Dedifferentiated amniotic fluid mesenchymal stem cell (primary cell): ENCODE data around the gene KCNB1.
"Not testable (repeated sequence)": the region's sequence is repeated elsewhere in the genome, so short reads cannot be mapped to it uniquely, and the experiment has no call there.

Source experiments
- DNase-seq: peaks from one replicate; pipeline ENCODE4 v3.0.0-alpha.2; 2016; ENCODE audit errors: extremely low spot score

Gene KCNB1

DNA sequence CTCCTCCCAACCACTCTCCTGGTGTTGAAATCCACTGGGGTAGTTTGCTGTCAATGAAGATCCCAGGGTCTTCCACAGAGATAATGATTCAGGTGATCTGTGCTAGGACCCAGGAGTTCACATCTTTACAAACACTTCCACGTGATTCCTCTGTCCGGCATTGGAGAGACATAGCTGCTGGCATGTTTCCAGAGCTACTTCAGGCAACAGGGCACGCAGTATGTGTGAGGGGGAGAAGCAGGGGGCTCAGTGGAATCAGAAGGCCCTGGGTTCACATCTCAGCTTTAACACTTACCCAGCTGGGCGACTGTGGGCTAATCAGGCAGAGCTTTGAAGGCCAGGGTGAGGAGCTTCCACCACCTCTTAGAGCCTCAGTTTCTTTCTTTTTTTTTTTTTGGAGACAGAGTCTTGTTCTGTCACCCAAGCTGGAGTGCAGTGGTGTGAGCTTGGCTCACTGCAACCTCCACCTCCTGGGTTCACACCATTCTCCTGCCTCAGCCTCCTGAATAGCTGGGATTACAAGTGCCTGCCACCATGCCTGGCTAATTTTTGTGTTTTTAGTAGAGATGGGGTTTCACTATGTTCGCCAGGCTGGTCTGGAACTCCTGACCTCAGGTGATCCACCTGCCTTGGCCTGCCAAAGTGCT, 72.4 kb downstream of the KCNB1 start:
- not testable (repeated sequence) for DNase-seq

DNA sequence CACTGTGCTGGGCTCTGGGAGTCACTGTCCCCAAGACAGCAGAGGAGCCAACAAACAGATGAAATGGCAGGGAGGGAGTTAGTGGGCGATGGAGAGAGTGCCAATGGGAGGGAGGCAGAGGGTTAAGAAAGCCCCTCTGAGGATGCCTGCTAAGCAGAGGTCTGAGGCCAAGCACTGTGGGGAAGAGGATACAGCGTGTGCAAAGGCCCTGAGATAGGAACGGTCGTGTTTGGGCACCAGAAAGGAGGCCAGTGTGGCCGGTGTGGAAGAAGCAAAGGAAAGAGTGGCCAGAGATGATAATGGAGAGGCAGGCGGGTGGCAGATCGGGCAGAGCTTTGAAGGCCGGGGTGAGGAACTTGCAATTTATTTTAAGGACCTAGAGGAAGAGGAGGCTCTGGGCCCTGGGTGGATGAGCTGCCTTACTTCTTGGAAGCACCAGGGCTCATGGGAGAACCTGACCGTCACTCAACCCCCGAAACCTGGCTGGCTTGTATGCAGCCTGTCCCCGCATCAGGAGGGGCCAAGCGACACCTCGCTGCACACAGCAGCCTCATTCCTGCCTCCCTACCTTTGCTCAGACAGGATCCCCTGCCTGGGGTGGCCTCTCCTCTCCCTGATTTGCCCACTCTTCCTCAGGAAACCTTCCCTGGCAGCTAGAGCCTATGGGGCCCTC, 73.0 kb downstream of the KCNB1 start:
- no peak for DNase-seq

DNA sequence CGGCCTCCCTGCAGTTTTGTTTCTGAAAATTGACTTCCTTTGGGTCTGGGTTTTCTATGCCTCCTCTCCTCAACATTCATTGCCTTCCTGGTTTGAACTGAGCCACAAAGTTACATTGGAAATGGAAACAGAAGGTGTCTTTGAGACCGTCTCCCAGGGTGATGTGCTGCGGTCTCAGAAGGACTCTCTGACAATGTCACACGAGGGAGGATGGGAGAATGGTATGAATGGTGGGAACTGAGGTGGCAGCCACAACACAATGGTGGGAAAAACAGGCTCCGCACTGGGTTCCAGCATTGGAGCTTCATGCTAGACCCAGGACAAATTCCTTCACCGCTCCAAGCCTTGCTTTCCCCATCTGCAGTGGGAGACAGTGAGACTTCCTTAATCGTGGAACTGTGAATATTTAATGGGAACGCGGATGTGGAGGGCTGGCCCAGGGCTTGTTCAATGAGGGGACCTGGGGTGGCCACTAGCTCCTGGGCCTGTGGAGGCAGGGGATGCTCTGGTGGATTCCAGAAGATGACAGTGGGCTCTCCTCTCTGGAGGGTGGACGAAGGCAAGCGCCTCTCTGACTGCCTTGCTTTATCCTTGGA, 73.9 kb downstream of the KCNB1 start:
- no peak for DNase-seq

DNA sequence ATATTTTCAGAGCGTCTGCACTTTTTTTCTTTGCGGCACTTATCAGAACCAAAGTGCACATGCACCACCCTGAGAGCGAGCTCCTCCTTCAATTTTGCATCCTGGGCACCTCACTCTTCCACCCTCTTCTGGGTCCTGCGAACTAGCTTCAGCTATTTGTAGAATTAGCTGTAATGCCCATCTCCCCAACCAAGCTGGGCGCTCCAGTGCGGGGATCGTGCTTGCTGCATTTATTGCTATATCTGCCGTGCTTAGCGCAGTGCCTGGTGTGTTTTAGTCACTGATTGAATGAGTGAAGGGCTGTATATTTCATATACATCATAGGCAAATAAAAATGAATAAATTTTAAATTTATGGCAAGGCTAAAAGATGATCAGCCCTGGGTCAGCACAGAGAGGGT, 75.8 kb downstream of the KCNB1 start:
- DNase-seq, result no peak

DNA sequence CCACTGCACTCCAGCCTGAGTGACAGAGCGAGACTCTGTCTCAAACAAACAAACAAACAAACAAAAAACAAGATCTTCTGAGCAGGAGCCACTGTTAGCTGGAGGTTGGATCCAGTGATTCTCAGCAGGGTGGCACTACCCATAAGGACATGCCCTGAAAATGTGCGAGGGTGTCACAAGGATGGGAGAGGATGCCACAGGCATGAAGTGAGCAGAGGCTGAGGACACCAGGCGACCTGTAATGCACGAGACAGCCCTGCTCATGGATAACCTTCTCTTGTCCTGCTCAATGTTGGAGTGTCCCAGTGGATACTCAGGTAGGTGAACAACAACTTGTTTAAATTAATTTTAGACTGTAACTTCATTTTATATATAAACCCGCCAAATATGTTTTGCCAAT, 76.8 kb downstream of the KCNB1 start:
- DNase-seq, result no peak

DNA sequence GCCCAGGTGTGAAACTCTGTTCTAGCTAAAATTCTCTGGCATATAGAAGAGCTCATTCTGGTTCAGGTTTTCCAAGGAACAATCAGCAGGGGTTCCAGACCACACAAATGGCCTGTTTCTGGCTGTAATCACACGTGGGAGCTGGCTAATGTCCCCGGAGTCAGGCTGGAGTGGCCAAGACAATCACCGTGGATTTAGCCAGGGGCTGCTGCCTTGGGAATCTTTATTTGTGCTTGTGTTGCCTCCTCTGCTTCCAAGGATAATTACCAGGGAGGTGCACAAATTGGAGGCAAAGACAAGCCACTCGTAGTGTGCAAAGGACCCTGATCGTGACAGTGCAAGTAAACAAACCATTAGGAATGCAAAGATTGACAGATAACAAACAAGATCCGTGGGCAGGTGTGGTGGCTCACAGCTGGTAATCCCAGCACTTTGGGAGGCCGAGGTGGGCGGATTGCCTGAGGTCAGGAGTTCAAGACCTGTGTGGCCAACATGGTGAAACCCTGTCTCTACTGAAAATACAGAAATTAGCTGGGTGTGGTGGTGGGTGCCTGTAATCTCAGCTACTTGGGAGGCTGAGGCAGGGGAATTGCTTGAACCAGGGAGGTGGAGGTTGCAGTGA, 77.3 kb downstream of the KCNB1 start:
- DNase-seq, result no peak

DNA sequence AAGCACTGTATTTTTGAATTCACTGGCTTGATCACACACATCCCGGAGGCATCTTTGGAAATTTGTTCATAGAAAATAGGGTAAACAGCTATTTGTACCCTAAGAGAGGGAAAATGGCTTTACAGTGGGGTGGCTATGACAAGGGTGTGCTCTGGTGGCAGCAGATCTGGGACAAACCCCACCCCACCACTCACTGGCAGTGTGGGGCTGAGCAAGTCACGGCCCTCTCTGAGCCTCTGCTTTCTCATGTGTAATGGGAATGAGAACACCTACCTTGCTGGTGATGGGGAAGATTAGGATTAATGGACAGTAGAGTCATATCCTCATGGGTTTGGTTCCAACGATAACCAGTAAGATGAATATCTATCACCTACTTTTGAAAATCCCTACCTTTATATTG, 78.0 kb downstream of the KCNB1 start:
- no peak for DNase-seq

DNA sequence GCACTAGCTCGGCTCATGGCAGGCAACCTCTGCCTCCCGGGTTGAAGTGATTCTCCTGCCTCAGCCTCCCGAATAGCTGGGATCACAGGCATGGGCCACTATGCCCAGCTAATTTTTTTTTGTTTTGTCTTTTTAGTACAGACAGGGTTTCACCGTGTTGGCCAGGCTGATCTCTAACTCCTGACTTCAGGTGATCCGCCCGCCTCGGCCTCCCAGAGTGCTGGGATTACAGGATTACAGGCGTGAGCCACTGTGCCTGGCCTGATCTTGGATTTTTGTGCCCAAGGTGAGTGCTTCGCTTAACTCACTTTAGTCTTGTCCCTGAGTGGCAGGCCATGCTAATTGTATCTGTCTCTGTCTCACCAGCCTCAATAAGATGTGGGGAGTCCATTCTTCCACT, 78.6 kb downstream of the KCNB1 start:
- no peak for DNase-seq

DNA sequence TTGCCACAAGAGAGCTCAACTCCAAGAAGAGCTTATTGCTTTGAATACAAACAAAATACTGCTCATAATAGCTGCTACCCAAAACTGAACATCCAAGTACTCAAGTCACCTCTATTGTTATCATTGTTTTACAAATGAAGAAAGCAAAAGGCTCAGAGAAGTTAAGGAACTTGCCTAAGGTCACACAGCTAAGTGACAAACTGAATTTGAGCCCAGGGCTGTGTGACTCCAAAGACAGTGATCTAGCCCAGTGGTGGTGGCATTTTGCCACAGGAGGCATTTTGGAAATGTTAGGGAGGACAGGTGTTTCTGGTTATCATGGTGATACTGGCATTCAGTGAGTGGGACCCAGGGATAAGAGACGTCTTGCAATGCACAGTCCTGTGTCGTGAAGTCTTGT, 79.5 kb downstream of the KCNB1 start:
- no peak for DNase-seq

DNA sequence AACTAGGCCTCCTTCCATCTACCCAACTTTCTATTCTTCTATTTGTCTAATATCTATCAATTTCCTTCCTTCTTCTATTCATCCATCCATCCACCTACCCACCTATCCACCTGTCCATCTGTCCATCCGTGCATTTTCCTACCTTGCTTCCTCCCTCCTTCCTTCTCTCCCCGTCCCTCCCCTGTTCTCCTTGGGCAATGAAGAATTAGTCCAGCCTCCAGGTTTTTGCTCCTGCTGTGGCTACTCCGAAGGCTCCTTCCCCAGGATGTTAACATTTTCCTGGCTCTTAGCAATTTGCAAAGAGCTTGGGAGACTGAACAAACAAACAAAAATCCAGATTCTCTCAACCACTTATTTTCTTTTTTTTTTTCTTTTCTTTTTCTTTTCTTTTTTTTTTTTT, 81.6 kb downstream of the KCNB1 start:
- DNase-seq, result no peak

DNA sequence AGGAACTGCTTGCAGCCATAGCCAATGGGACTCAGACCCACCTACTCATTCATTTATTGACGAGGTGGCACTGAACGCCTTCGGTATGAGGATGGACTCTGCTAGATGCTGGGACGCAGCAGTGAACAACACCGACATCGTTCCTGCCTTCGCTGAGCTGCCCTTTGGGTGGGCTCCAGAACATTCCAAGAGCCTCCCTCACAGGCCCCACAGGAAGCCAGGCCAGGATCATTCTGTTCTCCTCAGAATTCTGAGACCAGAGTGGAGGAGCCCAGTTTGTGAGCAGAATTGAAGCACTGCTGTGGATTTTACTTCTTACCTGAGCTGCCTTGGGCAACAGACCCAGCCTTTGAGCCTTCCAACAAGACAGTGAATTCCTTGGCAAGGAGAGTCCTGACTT, 82.1 kb downstream of the KCNB1 start:
- no peak for DNase-seq

DNA sequence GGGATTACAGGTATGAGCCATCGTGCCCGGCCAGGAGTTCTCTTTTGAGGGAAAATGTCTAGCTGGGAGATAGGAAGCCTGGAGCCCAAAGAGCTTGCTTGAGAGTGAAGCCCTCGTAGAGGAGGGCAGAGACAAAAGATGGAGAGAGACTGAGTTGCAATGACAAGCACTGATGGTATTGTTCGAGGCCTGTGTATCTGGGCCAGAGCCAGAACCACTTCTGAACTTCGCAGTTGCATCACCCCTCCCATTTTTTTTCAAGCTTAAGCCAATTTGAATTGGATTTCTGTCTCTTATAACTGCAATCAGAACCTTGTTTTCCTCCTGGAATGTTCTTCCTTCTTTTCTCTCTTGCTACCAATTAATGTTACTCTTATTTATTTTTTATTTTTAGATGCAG, 83.1 kb downstream of the KCNB1 start:
- DNase-seq, result no peak

DNA sequence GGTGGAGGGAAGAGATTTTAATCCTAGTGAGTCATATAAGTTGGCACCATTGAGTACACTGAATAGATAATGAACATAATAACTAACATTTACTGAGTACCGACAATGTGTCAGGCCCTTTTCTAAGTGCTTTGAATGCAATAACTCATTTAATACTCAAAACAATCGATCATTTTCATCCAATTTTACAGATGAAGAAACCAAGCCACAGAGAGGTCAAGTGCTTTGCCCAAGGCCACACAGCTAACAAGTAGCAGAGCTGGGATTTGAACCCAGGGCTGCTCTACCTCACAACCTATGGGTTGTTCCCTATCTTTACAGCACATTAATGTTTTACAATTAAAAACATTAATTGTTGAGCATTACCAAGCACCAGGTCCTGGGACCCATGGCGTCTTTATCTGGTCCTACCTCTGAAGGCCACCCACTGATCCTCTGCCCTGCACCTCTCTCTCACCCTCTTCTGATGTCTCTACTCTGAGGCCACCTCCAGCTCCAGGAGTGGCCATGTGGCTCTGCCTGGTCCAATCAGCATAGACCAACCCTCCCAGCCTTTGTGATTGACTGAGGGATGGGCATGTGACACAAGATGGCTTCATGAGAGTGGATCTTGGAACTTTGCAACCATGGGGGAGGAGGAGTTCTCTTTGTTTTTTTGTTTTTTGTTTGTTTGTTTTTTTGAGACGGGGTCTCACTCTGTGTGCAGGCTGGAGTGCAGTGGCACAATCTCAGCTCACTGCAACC, 83.9 kb downstream of the KCNB1 start:
- no peak for DNase-seq

DNA sequence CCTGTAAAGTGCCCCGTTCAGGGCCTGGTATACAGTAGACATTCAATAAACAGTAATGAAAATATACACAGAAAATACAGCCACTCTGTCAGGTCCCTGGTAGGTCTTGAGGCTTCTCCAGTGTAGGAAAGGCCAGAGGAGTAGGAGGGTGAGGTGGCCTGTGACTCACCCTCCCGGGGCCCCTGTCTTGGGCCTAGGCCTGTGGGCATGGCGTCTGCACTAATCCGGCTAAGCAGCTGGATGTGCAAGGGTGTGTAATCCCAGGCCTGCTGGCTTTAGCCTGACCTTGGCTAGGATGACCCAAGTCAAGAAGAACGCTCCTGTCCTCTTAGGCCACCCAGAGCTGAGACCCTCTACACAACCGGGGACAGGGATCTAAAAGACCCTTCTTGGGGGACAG, 84.9 kb downstream of the KCNB1 start:
- peak; percentile 22 for DNase-seq

DNA sequence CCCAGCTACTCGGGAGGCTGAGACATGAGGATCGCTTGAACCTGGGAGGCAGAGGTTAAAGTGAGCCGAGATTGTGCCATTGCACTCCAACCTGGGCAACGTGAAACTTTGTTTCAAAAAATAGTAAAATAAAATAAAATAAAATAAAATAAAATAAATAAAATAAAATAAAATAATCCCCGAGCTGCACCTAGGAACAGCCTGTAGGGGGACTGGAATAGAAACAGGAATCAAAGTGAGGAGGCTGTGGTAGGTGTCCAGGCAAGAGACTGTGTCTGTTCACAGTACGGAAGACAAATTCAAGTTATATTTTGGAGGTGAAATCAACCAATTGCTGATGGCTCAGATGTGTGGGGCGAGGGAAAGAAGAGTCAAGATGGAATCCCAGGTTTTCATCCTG, 86.2 kb downstream of the KCNB1 start:
- DNase-seq, result no peak

DNA sequence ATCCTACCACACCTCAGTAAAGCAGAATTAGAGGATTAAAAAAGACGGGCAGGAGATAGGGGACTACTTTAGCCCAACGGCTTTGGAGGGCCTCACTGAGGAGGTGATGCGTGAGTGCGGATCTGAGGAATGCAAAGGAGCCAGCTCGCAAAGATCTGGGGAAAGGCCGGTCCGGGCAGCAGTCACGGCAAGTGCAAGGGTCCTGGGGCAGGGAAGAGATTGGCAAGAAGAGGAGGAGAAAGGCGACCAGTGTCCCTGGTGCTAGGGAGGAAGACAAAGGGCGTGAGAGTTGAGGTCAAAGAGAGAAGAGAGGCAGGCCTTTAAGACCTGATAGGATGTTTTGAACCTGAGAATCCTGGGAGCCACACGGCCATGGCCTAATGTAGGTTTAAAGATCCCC, 86.8 kb downstream of the KCNB1 start:
- no peak for DNase-seq

DNA sequence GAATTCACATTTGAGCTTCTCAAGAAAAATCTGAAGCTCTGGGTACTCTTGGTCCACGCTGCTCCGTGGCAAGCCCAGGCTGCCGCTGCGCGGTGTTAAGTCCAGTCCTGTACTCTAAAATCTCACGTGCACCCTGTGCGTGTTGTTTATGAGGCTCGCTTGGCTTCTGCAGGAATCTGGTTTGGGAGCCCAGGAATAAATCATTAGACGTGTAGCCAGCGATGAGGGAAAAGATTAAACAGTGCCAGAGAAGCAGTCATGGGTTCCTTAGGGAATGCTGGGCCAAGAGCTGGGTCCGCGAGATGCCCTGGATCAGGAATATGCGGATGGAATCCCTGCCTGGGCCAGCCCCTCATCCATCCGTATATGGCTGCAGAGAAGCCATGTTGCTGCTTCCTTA, 87.3 kb downstream of the KCNB1 start:
- no peak for DNase-seq

DNA sequence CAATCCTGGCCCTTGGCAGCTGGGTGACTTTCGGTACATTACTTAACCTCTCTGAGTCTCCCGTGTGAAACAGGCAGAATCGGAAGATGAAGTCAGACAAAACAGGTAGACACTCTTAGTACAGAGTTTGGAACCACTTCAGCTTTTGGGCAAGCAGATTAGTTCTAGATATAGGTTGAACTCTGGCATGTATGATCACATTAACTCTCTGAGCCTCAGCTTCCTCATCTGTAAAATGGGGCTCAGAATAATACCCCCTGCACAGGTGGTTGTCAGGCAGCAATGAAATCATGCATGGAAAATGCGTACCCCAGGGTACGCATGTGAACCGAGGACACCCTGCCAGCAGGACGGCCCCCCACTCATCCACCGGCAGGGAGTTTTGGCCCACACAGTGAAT, 87.7 kb downstream of the KCNB1 start:
- DNase-seq, result no peak

DNA sequence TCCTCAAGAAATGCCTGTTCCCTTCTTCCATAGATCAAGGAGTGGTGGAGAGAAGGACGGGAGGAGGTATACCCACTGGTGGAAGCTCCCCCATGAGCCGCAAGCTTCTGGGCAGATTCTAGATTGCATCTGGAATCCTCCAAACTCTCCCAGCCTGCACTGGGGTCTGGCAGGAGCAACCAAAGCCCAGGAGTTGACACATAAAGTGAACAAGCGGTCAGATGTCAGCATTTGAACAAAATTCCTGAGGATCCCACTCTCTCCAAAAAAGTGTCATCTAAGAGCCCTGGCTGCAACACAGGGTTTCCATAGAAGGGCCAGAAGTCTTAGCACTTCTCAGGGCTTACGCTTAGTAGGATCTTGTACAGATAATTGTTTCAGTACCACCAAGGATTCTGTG, 88.2 kb downstream of the KCNB1 start:
- no peak for DNase-seq

DNA sequence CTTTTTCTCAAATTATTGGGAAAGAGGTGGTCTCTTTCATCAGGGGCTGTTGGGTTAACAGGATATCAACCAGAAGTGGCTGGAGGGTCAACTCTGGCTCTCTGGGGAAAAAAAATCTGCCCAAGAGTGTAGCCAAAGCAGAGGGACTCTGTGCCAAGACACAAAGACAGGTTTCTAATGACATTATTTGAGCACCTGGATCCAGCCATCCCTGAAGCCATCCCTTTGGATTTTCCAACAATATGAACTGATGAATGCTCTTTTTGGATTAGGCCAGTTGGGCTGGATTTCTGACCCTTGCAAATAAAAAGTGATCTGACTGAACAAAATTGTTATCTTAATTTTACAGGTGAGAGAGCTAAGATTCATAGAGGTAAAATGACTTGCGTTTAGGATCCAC, 88.7 kb downstream of the KCNB1 start:
- no peak for DNase-seq

DNA sequence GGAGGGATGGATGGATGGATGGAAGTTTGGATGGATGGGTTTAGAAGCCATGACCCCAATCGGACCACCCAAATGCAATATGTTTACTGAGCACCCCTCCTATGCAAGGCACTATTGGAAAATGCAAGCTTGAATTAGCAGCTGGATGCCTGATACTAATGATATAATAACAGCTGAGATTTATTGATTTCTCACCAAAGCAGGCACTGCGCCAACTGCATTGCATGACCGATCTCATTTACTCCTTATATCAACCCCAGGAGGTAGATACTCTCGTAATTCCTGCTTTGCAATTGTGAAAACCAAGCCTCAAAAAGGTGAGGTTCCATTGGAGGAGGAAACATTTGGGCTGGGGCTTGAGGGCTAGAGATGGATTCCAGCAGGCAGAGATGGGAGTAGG, 89.7 kb downstream of the KCNB1 start:
- no peak for DNase-seq
